ENCODE data around the gene CUL3. TPM values are rescaled to one million over a fixed set of nuclear protein-coding genes. Genes with fewer than 3 reads are reported as not detected.
"Not testable (repeated sequence)": the region's sequence is repeated elsewhere in the genome, so short reads cannot be mapped to it uniquely, and the experiment has no call there.

CUL3 gene
- polyA plus RNA-seq, 6 donors from 2014 or later = 29.4 to 65.2 (median 40.3) TPM

- no peak overlapping the region for H3K4me3 Mint-ChIP-seq
- ATAC-seq (ENCODE audit: low read depth in 2 of 2) (no peak), DNase-seq (no peak)
- H3K36me3 Mint-ChIP-seq = peaks cover 6 to 7% of the 10 kb centered on the region in 2 donors
- H3K27ac Mint-ChIP-seq = no peak overlapping the region
- peaks cover 32 to 44% (median 44%) of the 10 kb centered on the region in 3 donors for H3K4me1 Mint-ChIP-seq
- H3K27me3 Mint-ChIP-seq = no peaks in the 10 kb centered on the region
- no peaks in the 10 kb centered on the region for H3K9me3 Mint-ChIP-seq
Observed at GRCh38 chr2:224551693-224552092, 33.5 kb downstream of the CUL3 start.

GRCh38 chr2:224546926-224547325 lies 38.2 kb downstream of the CUL3 start:
- H3K4me1 Mint-ChIP-seq = peaks cover 19 to 50% (median 38%) of the 10 kb centered on the region in 3 donors
- peaks cover 0 to 6% of the 10 kb centered on the region in 2 donors for H3K36me3 Mint-ChIP-seq
- ATAC-seq (ENCODE audit: low read depth in 2 of 2) = no peak
- H3K27ac Mint-ChIP-seq = peak overlapping the region; percentile 0 to 65 (median 17)
- DNase-seq = no peak
- H3K4me3 Mint-ChIP-seq = peak overlapping the region in 2 of 8 donors; percentile 1 to 27
- H3K9me3 Mint-ChIP-seq = no peaks in the 10 kb centered on the region
- H3K27me3 Mint-ChIP-seq = no peaks in the 10 kb centered on the region

- Mint-ChIP-seq H3K27ac (peak overlapping the region in 2 of 6 donors; percentile 16 to 65), H3K4me1 (peaks cover 27 to 53% (median 46%) of the 10 kb centered on the region in 3 donors), H3K9me3 (no peaks in the 10 kb centered on the region), H3K27me3 (no peaks in the 10 kb centered on the region), H3K4me3 (peak overlapping the region in 1 of 8 donors; percentile 1), H3K36me3 (peaks cover 0 to 6% of the 10 kb centered on the region in 2 donors)
- ATAC-seq (ENCODE audit: low read depth in 2 of 2) (no peak), DNase-seq (no peak)
Observed at GRCh38 chr2:224545884-224546644, 39.1 kb downstream of the CUL3 start.

DNA sequence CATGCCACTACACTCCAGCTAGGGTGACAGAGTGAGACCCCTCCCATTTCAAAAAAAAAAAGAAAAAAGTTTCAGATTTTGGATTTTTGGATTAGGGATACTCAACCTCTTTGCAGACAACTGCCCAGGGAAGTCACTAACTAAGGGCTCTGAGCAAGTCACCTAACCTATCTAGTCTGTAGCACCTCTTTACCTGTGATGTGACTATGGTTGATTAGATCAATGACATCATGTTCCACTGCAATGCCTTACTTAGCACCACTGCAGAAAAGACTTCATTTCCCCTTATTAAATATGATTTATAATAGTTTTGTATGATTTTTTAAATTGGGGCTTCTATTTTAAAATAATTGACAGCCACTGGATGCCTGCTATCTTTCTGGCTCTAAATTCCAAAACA lies 41.2 kb downstream of the CUL3 start:
- Mint-ChIP-seq H3K27ac (no peak overlapping the region), H3K27me3 (no peaks in the 10 kb centered on the region), H3K4me3 (no peak overlapping the region), H3K36me3 (peaks cover 8 to 14% of the 10 kb centered on the region in 2 donors), H3K9me3 (peaks cover 0 to 3% (median 0%) of the 10 kb centered on the region in 7 donors), H3K4me1 (peaks cover 35 to 59% (median 51%) of the 10 kb centered on the region in 3 donors)
- ATAC-seq (ENCODE audit: low read depth in 2 of 2) (peak in 1 of 2 donors; percentile 57), DNase-seq (no peak)

DNA sequence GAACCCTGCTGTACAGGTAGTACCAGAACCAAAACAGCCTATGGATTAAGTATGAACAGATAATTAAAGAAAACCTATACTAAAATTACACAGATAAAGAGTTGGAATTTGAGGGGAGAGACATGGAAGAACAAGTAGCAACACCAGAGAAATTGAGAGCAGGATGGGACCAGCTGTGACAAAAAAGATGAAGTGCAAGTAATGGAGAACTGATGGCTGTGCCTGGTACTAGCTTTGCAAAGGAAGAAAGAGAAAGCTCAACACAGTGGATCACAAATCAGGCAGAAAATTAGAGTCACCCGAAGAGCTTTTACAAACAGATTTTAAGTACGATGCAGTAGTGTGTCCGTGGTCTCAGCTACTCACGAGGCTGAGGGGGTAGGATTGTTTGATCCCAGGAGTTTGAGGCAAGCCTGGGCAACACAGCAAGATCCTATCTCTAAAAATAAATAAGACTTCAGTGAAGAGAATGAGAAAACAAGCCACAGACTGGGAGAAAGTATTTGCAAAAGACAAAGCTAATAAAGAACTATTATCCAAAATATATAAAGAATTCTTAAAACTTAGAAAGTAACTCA lies 46.5 kb downstream of the CUL3 start:
- Mint-ChIP-seq H3K27me3 (no peaks in the 10 kb centered on the region), H3K36me3 (peaks cover 8 to 14% of the 10 kb centered on the region in 2 donors), H3K4me3 (no peak overlapping the region)

GRCh38 chr2:224532931-224533330 lies 52.2 kb downstream of the CUL3 start:
- H3K4me3 Mint-ChIP-seq = no peak overlapping the region

More for the DNA sequence above, 46.5 kb downstream of the CUL3 start:
- Mint-ChIP-seq H3K27ac (peak overlapping the region in 4 of 6 donors; percentile 10 to 52 (median 22)), H3K9me3 (peaks cover 0 to 3% (median 0%) of the 10 kb centered on the region in 7 donors), H3K4me1 (peaks cover 35 to 51% (median 46%) of the 10 kb centered on the region in 3 donors)
- DNase-seq (no peak), ATAC-seq (ENCODE audit: low read depth in 2 of 2) (no peak)

GRCh38 chr2:224532441-224532840 lies 52.7 kb downstream of the CUL3 start:
- peak overlapping the region; percentile 4 to 89 (median 70) for H3K27ac Mint-ChIP-seq
- H3K9me3 Mint-ChIP-seq = no peaks in the 10 kb centered on the region
- H3K36me3 Mint-ChIP-seq = peaks cover 9 to 16% of the 10 kb centered on the region in 2 donors
- ATAC-seq (ENCODE audit: low read depth in 2 of 2) = no peak
- no peak for DNase-seq
- H3K27me3 Mint-ChIP-seq = no peaks in the 10 kb centered on the region
- H3K4me1 Mint-ChIP-seq = peaks cover 44 to 61% (median 51%) of the 10 kb centered on the region in 3 donors
- H3K4me3 Mint-ChIP-seq = no peak overlapping the region

More at GRCh38 chr2:224532931-224533330, 52.2 kb downstream of the CUL3 start:
- DNase-seq (no peak), ATAC-seq (ENCODE audit: low read depth in 2 of 2) (no peak)
- H3K9me3 Mint-ChIP-seq = no peaks in the 10 kb centered on the region
- peak overlapping the region; percentile 4 to 89 (median 68) for H3K27ac Mint-ChIP-seq
- H3K4me1 Mint-ChIP-seq = peaks cover 40 to 57% (median 48%) of the 10 kb centered on the region in 3 donors
- peaks cover 9 to 16% of the 10 kb centered on the region in 2 donors for H3K36me3 Mint-ChIP-seq
- no peaks in the 10 kb centered on the region for H3K27me3 Mint-ChIP-seq

DNA sequence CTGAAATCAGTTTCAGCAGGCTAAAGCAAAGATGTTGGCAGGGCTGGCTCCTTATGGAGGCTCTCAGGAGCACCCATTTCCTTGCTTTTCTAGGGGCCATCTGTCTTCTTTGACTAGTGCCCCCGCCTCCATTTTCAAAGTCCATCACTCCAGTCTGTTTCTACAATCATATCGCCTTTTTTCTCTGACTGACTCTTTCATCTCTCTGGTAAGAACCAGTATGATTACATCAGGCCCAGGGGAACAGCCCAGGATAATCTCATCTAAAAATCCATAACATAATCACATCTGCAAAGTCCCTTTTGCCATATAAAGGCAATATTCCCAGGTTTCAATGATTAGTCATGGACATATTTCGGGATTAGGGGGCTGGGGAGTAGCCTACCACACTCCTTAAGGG lies 57.0 kb downstream of the CUL3 start:
- Mint-ChIP-seq H3K27ac (peak overlapping the region in 5 of 6 donors; percentile 19 to 90 (median 83)), H3K9me3 (no peaks in the 10 kb centered on the region), H3K27me3 (no peaks in the 10 kb centered on the region), H3K4me3 (peak overlapping the region in 1 of 8 donors; percentile 44), H3K4me1 (peaks cover 61 to 88% (median 75%) of the 10 kb centered on the region in 3 donors), H3K36me3 (peaks cover 7 to 15% of the 10 kb centered on the region in 2 donors)
- no peak for DNase-seq
- ATAC-seq (ENCODE audit: low read depth in 2 of 2) = no peak

DNA sequence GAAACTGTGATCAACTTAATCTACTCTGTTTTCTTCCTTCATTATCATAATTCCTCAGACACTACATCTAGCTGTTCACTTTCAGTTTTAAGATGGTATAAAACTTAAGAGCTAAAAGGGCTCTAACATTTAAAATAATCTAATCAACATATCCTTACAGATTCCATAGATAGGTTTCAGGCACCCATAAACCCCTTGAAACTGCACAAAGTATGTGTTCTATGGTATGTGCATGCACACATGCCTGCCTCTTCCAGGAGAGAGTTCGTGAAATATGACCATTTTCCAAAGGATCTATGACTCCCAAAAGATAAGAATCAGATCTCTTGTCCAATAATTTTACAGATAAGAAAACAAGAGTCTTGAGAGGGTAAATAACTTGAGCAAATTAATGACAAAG lies 59.4 kb downstream of the CUL3 start:
- peak overlapping the region; percentile 73 to 93 (median 87) for H3K27ac Mint-ChIP-seq
- no peak for ATAC-seq (ENCODE audit: low read depth in 2 of 2)
- no peaks in the 10 kb centered on the region for H3K27me3 Mint-ChIP-seq
- H3K36me3 Mint-ChIP-seq = no peaks in the 10 kb centered on the region
- no peak for DNase-seq
- peak overlapping the region in 7 of 8 donors; percentile 45 to 81 (median 46) for H3K4me3 Mint-ChIP-seq
- peaks cover 46 to 86% (median 61%) of the 10 kb centered on the region in 3 donors for H3K4me1 Mint-ChIP-seq
- no peaks in the 10 kb centered on the region for H3K9me3 Mint-ChIP-seq

GRCh38 chr2:224524657-224525056 lies 60.5 kb downstream of the CUL3 start:
- no peaks in the 10 kb centered on the region for H3K9me3 Mint-ChIP-seq
- no peaks in the 10 kb centered on the region for H3K27me3 Mint-ChIP-seq
- no peaks in the 10 kb centered on the region for H3K36me3 Mint-ChIP-seq
- ATAC-seq (ENCODE audit: low read depth in 2 of 2) (no peak), DNase-seq (no peak)
- peak overlapping the region; percentile 61 to 83 (median 70) for H3K4me3 Mint-ChIP-seq
- peaks cover 53 to 91% (median 68%) of the 10 kb centered on the region in 3 donors for H3K4me1 Mint-ChIP-seq
- H3K27ac Mint-ChIP-seq = peak overlapping the region; percentile 50 to 95 (median 90)

GRCh38 chr2:224523626-224524577 lies 61.3 kb downstream of the CUL3 start:
- Mint-ChIP-seq H3K27ac (peak overlapping the region; percentile 50 to 95 (median 90)), H3K4me3 (peak overlapping the region; percentile 61 to 83 (median 70)), H3K27me3 (no peaks in the 10 kb centered on the region), H3K4me1 (peaks cover 57 to 90% (median 69%) of the 10 kb centered on the region in 3 donors), H3K36me3 (no peaks in the 10 kb centered on the region), H3K9me3 (no peaks in the 10 kb centered on the region)
- DNase-seq (no peak), ATAC-seq (ENCODE audit: low read depth in 2 of 2) (peak; percentile 39 to 43)

- ATAC-seq (ENCODE audit: low read depth in 2 of 2); H3K36me3 Mint-ChIP-seq; DNase-seq; H3K27me3 Mint-ChIP-seq; H3K9me3 Mint-ChIP-seq: not testable (repeated sequence)
- Mint-ChIP-seq H3K27ac (peak overlapping the region in 4 of 6 donors; percentile 83 to 93 (median 88)), H3K4me3 (peak overlapping the region; percentile 29 to 83 (median 68)), H3K4me1 (peaks cover 54 to 86% (median 65%) of the 10 kb centered on the region in 3 donors)
Observed at GRCh38 chr2:224522483-224522882, 62.7 kb downstream of the CUL3 start.

DNA sequence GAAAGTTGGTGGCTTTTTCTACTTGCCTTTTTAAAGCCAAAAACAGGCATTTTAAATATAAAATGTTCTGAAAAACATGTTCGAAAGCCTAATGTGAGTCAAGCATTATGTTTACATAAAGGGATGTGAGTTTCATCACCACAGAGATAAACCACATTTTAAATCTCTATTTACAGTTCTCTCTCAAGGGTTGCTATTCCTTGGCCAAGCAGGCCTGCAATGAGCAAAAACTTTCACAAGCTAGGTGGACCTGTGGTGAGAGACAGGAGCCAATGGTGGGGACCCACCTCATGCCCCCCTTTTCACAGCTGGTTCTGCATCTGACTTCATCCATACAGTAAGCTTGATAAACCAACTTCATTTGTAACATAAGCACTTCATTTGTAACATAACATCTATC lies 65.1 kb downstream of the CUL3 start:
- DNase-seq = no peak
- H3K4me3 Mint-ChIP-seq = peak overlapping the region; percentile 58 to 96 (median 90)
- peaks cover 0 to 1% (median 0%) of the 10 kb centered on the region in 7 donors for H3K9me3 Mint-ChIP-seq
- no peaks in the 10 kb centered on the region for H3K27me3 Mint-ChIP-seq
- peaks cover 56 to 87% (median 60%) of the 10 kb centered on the region in 3 donors for H3K4me1 Mint-ChIP-seq
- peak overlapping the region; percentile 69 to 97 (median 91) for H3K27ac Mint-ChIP-seq
- no peak for ATAC-seq (ENCODE audit: low read depth in 2 of 2)
- H3K36me3 Mint-ChIP-seq = no peaks in the 10 kb centered on the region
